Measurements from ENCODE around the gene SBNO2. TPM values are rescaled to one million over a fixed set of nuclear protein-coding genes. Genes with fewer than 3 reads are reported as not detected.

Gene SBNO2
- total RNA-seq, 2 experiments from 2014 or later: 112 to 117 TPM

GRCh38 chr19:1058112-1058511, 116.0 kb downstream of the SBNO2 start:
- H3K9me3 Mint-ChIP-seq: peaks cover 3% of the 10 kb centered on the region
- H3K4me3 Mint-ChIP-seq: no peak overlapping the region
- peak overlapping the region; percentile 23 for H3K27ac Mint-ChIP-seq
- intact Hi-C loops (cut with micrococcal nuclease): no loop called here
- DNase-seq: peak; percentile 11
- peaks cover 14% of the 10 kb centered on the region for H3K36me3 Mint-ChIP-seq (ENCODE audit: low read depth)
- peaks cover 17% of the 10 kb centered on the region for H3K4me1 Mint-ChIP-seq (ENCODE audit: low read depth)
- CTCF ChIA-PET: interaction anchor here (0.7 to 1.2 kb wide), 6 partner anchors 9 to 135 kb away, joined by 3 read pairs; no protein-coding TSS in a partner anchor
- H3K27me3 Mint-ChIP-seq (ENCODE audit: low read depth): no peaks in the 10 kb centered on the region

Other genes starting within 250 kb of the SBNO2 start
- gene ARID3A, start 248.2 kb downstream of the SBNO2 start, total RNA-seq: 10 to 100 TPM; 23.1 to 28.4 TPM
- gene WDR18, start 189.9 kb downstream of the SBNO2 start, total RNA-seq: 10 to 100 TPM; 77.8 to 82.0 TPM
- under 1 TPM in 1 of 2 experiments, not detected in 1; 0.10 TPM for gene GRIN3B, start 173.8 kb downstream of the SBNO2 start, total RNA-seq
- 100 to 1,000 TPM; 105 to 109 TPM for gene TMEM259, start 153.1 kb downstream of the SBNO2 start, total RNA-seq
- gene RNU6-2, start 152.7 kb downstream of the SBNO2 start, total RNA-seq: not detected
- gene CNN2, start 147.7 kb downstream of the SBNO2 start, total RNA-seq: 100 to 1,000 TPM; 104 TPM
- 10 to 100 TPM; 24.4 to 30.1 TPM for gene ABCA7, start 134.2 kb downstream of the SBNO2 start, total RNA-seq
- 100 to 1,000 TPM; 123 to 136 TPM for gene ARHGAP45, start 107.1 kb downstream of the SBNO2 start, total RNA-seq
- gene POLR2E, start 78.9 kb downstream of the SBNO2 start, total RNA-seq: 100 to 1,000 TPM; 238 to 258 TPM
- gene GPX4, start 70.3 kb downstream of the SBNO2 start, total RNA-seq: 100 to 1,000 TPM; 244 to 253 TPM
- gene STK11, start 31.5 kb upstream of the SBNO2 start, total RNA-seq: 10 to 100 TPM; 65.1 to 66.1 TPM
- 1 to 10 TPM in 1 of 2 experiments, under 1 TPM in 1; 0.77 to 1.1 TPM for gene CBARP, start 63.7 kb upstream of the SBNO2 start, total RNA-seq
- 100 to 1,000 TPM; 153 TPM for gene ATP5F1D, start 67.5 kb upstream of the SBNO2 start, total RNA-seq
- 10 to 100 TPM; 50.1 to 52.9 TPM for gene MIDN, start 74.3 kb upstream of the SBNO2 start, total RNA-seq
- 100 to 1,000 TPM; 167 to 183 TPM for gene CIRBP, start 95.1 kb upstream of the SBNO2 start, total RNA-seq
- gene FAM174C, start 101.3 kb upstream of the SBNO2 start, total RNA-seq: 10 to 100 TPM; 62.8 to 65.3 TPM
- gene EFNA2, start 111.6 kb upstream of the SBNO2 start, total RNA-seq: not detected
- gene NDUFS7, start 209.6 kb upstream of the SBNO2 start, total RNA-seq: 100 to 1,000 TPM; 138 to 148 TPM
- 10 to 100 TPM; 23.5 to 25.0 TPM for gene GAMT, start 227.3 kb upstream of the SBNO2 start, total RNA-seq
- 100 to 1,000 TPM; 253 to 265 TPM for gene DAZAP1, start 233.3 kb upstream of the SBNO2 start, total RNA-seq

Measured in activated naive CD4-positive, alpha-beta T cell treated with anti-CD3 and anti-CD28 coated beads for 36 hours (primary cell).